GM23338 (cell line): ENCODE data around the gene PKNOX2. TPM values are rescaled to one million over a fixed set of nuclear protein-coding genes. Genes with fewer than 3 reads are reported as not detected.

ENCODE experiments used
- ATAC-seq: fragments of 200-7000 bp; cut with Tn5 transposase; 3 replicates; pipeline ENCODE4 v1.9.1; 2020
- DNase-seq: peaks from one replicate; pipeline ENCODE4 v3.0.0-alpha.2; 2015; ENCODE audit warnings: low spot score
- H2AFZ ChIP-seq: fragments of 200-600 bp; sonication (generic); 2 replicates; pipeline ENCODE4 v1.8.0; 2016; ENCODE audit warnings: antibody characterized with exemption, mild to moderate bottlenecking, moderate library complexity
- H3F3A ChIP-seq: fragments of 200-600 bp; sonication (generic); replicated peaks from 2 replicates; pipeline ENCODE4 v1.8.0; 2017; ENCODE audit warnings: antibody characterized with exemption, mixed run types, low read depth
- H3K27ac ChIP-seq: fragments of 200-600 bp; sonication (generic); 2 replicates; pipeline ENCODE4 v1.6.1; 2016; ENCODE audit warnings: low read depth
- H3K27me3 ChIP-seq: fragments of 200-600 bp; sonication (generic); 2 replicates; pipeline ENCODE4 v1.8.0; 2016; ENCODE audit warnings: mild to moderate bottlenecking, mixed run types, moderate library complexity; ENCODE audit not compliant: insufficient read depth
- H3K36me3 ChIP-seq: fragments of 200-600 bp; sonication (generic); 2 replicates; pipeline ENCODE4 v1.8.0; 2016; ENCODE audit warnings: mild to moderate bottlenecking; ENCODE audit not compliant: insufficient read depth
- H3K4me1 ChIP-seq: fragments of 200-600 bp; sonication (generic); 2 replicates; pipeline ENCODE4 v1.8.0; 2016; ENCODE audit warnings: mild to moderate bottlenecking, moderate library complexity; ENCODE audit not compliant: insufficient read depth
- H3K4me2 ChIP-seq: fragments of 200-600 bp; sonication (generic); 2 replicates; pipeline ENCODE4 v1.7.1; 2017; ENCODE audit warnings: mixed run types
- H3K4me3 ChIP-seq: fragments of 200-600 bp; sonication (generic); 2 replicates; pipeline ENCODE4 v1.6.1; 2016; ENCODE audit warnings: mixed run types
- H3K79me2 ChIP-seq: fragments of 200-600 bp; sonication (generic); replicated peaks from 2 replicates; pipeline ENCODE4 v1.8.0; 2017; ENCODE audit warnings: mild to moderate bottlenecking; ENCODE audit not compliant: insufficient read depth
- H3K9me2 ChIP-seq: fragments of 200-600 bp; sonication (generic); 2 replicates; pipeline ENCODE4 v1.8.0; 2017; ENCODE audit not compliant: insufficient read depth
- H4K20me1 ChIP-seq: fragments of 200-600 bp; sonication (generic); replicated peaks from 2 replicates; pipeline ENCODE4 v1.8.0; 2017; ENCODE audit warnings: mild to moderate bottlenecking; ENCODE audit not compliant: insufficient read depth
- H3K27ac Mint-ChIP-seq: 2 replicates; pipeline ENCODE4 v1.8.0; 2020; ENCODE audit warnings: inconsistent platforms, mild to moderate bottlenecking, moderate library complexity, mixed read lengths
- H3K27me3 Mint-ChIP-seq: 3 replicates; pipeline ENCODE4 v1.8.0; 2022; ENCODE audit warnings: low read depth, mild to moderate bottlenecking, moderate library complexity, mixed read lengths, inconsistent platforms; ENCODE audit not compliant: insufficient read depth, poor library complexity
- H3K36me3 Mint-ChIP-seq: 3 replicates; pipeline ENCODE4 v1.8.0; 2021; ENCODE audit warnings: low read depth, mild to moderate bottlenecking, inconsistent platforms, moderate library complexity, mixed read lengths
- H3K4me1 Mint-ChIP-seq: 3 replicates; pipeline ENCODE4 v1.8.0; 2020; ENCODE audit warnings: mild to moderate bottlenecking, inconsistent platforms, mixed read lengths
- H3K4me3 Mint-ChIP-seq: 3 replicates; pipeline ENCODE4 v1.8.0; 2021; ENCODE audit warnings: moderate library complexity, mild to moderate bottlenecking, inconsistent platforms, mixed read lengths
- H3K9me3 Mint-ChIP-seq: 3 replicates; pipeline ENCODE4 v1.8.0; 2020; ENCODE audit warnings: moderate library complexity, mild to moderate bottlenecking, inconsistent platforms, mixed read lengths
- CREB1 ChIP-seq: fragments of 250-450 bp; sonication (Bioruptor Pico); IDR thresholded peaks from 2 replicates; pipeline ENCODE4 v1.5.0; 2020; ENCODE audit warnings: low read depth, mild to moderate bottlenecking, moderate library complexity
- CTCF ChIP-seq, 2 experiments: fragments of 200-600 bp in 1 of 2; sonication (generic) in 1 of 2; conservative IDR thresholded peaks; 2 replicates each; pipeline versions ENCODE4 v1.5.1 to v1.6.1; 2016 to 2017; ENCODE audit warnings: antibody characterized with exemption in 2 of 2, low read depth in 2 of 2, mild to moderate bottlenecking in 2 of 2, moderate library complexity in 1 of 2
- ETS1 ChIP-seq: IDR thresholded peaks from 2 replicates; pipeline ENCODE4 v1.6.1; 2016; ENCODE audit warnings: antibody characterized with exemption
- EZH2 ChIP-seq: fragments of 200-600 bp; sonication (generic); IDR thresholded peaks from one replicate; pipeline ENCODE4 v1.8.0; 2017; ENCODE audit warnings: antibody characterized with exemption, mild to moderate bottlenecking, low read depth; ENCODE audit not compliant: unreplicated experiment
- EZH2phosphoT487 ChIP-seq: fragments of 200-600 bp; sonication (generic); IDR thresholded peaks from one replicate; pipeline ENCODE4 v1.8.1; 2018; ENCODE audit warnings: antibody characterized with exemption; ENCODE audit not compliant: unreplicated experiment
- JUNB ChIP-seq: IDR thresholded peaks from one replicate; pipeline ENCODE4 v1.6.1; 2016; ENCODE audit warnings: antibody characterized with exemption; ENCODE audit not compliant: unreplicated experiment
- NANOG ChIP-seq: IDR thresholded peaks from 2 replicates; pipeline ENCODE4 v1.6.1; 2016; ENCODE audit warnings: antibody characterized with exemption, borderline replicate concordance
- POLR2AphosphoS5 ChIP-seq: IDR thresholded peaks from 2 replicates; pipeline ENCODE4 v1.6.1; 2016; ENCODE audit warnings: antibody characterized with exemption, low read depth
- REST ChIP-seq: IDR thresholded peaks from one replicate; pipeline ENCODE4 v1.6.1; 2018; ENCODE audit warnings: antibody characterized with exemption; ENCODE audit not compliant: unreplicated experiment
- STAT1 ChIP-seq: IDR thresholded peaks from one replicate; pipeline ENCODE4 v1.6.1; 2016; ENCODE audit warnings: antibody characterized with exemption; ENCODE audit not compliant: unreplicated experiment
- ZNF114 ChIP-seq: fragments of 250-450 bp; sonication (Bioruptor Pico); IDR thresholded peaks from 2 replicates; pipeline ENCODE4 v1.5.0; 2020; ENCODE audit warnings: mild to moderate bottlenecking, moderate library complexity
- ZNF331 ChIP-seq: fragments of 250-450 bp; sonication (Bioruptor Pico); IDR thresholded peaks from 2 replicates; pipeline ENCODE4 v1.5.0; 2020; ENCODE audit warnings: low read depth, mild to moderate bottlenecking, moderate library complexity
- ZNF462 ChIP-seq: fragments of 250-450 bp; sonication (Bioruptor Pico); IDR thresholded peaks from 2 replicates; pipeline ENCODE4 v1.5.0; 2020; ENCODE audit warnings: mild to moderate bottlenecking, moderate library complexity
- polyA plus RNA-seq: library from polyadenylated mRNA; unstranded; fragments of >200 nt; fragmentation: Nextera tagmentation; extraction: Ambion mirVana; gene quantifications from 2 replicates; pipeline ENCODE4 v1.2.1, GENCODE V29; 2016
- total RNA-seq: library from RNA; depleted of rRNA; stranded (reverse); fragments of >200 nt; shearing (Covaris generic); gene quantifications from 2 replicates; pipeline ENCODE4 v1.2.3, GENCODE V29; 2014

PKNOX2 gene
- total and polyA plus RNA-seq, 2 experiments from 2014 or later, result 0.42 to 0.83 TPM

GRCh38 chr11:125322289-125322688, 157.7 kb downstream of the PKNOX2 start:
- no peak for ATAC-seq

More at GRCh38 chr11:125322289-125322688, 157.7 kb downstream of the PKNOX2 start:
- Histone ChIP-seq H4K20me1 (no peaks in the 10 kb centered on the region), H3K27ac (no peak overlapping the region), H3K79me2 (no peaks in the 10 kb centered on the region), H3K4me3 (no peak overlapping the region), H3K4me2 (no peak overlapping the region), H2AFZ (no peak overlapping the region), H3K4me1 (peaks cover 9% of the 10 kb centered on the region; the same call in 1 of the 2 replicates), H3K27me3 (no peaks in the 10 kb centered on the region), H3K36me3 (no peaks in the 10 kb centered on the region), H3F3A (no peaks in the 10 kb centered on the region), H3K9me2 (0 out of 2 replicates have a peak, but pooled peaks cover 2% of the 10 kb centered on the region)
- DNase-seq, result no peak
- H3K4me1 Mint-ChIP-seq, result peaks cover 10% of the 10 kb centered on the region
- no peak overlapping the region for H3K4me3 Mint-ChIP-seq
- TF ChIP-seq REST, result no peak
- TF ChIP-seq CREB1 (CRISPR knock-in tag), result no peak
- TF ChIP-seq POLR2AphosphoS5, result no peak
- TF ChIP-seq ZNF331 (CRISPR knock-in tag), result no peak
- no peak for TF ChIP-seq EZH2
- no peak for TF ChIP-seq CTCF (conservative IDR thresholded peaks at IDR 0.05; ENCODE audit: low read depth in 2 of 2)
- TF ChIP-seq ZNF114 (CRISPR knock-in tag), result no peak
- TF ChIP-seq EZH2phosphoT487, result no peak
- no peak for TF ChIP-seq JUNB
- no peak for TF ChIP-seq STAT1
- TF ChIP-seq ZNF462 (CRISPR knock-in tag), result no peak
- no peak for TF ChIP-seq ETS1
- TF ChIP-seq NANOG, result no peak
- peaks cover 6% of the 10 kb centered on the region for H3K9me3 Mint-ChIP-seq
- no peak overlapping the region for H3K27ac Mint-ChIP-seq
- H3K36me3 Mint-ChIP-seq, result peaks cover 5% of the 10 kb centered on the region; the same call in 2 of the 3 replicates
- peaks cover 5% of the 10 kb centered on the region for H3K27me3 Mint-ChIP-seq
